IPS-18c (cell line): ENCODE data around the gene ADORA3.

Source experiments
- H3K4me3 ChIP-seq: 2 replicates; pipeline ENCODE4 v1.7.0; 2013; ENCODE audit warnings: low read depth, mild to moderate bottlenecking, low read length, moderate library complexity; ENCODE audit not compliant: insufficient read depth
- H3K9me3 ChIP-seq: one replicate; pipeline ENCODE4 v1.6.1; 2013; ENCODE audit warnings: mild to moderate bottlenecking, low read length, moderate library complexity; ENCODE audit not compliant: control insufficient read depth, insufficient read depth

ADORA3 gene

DNA sequence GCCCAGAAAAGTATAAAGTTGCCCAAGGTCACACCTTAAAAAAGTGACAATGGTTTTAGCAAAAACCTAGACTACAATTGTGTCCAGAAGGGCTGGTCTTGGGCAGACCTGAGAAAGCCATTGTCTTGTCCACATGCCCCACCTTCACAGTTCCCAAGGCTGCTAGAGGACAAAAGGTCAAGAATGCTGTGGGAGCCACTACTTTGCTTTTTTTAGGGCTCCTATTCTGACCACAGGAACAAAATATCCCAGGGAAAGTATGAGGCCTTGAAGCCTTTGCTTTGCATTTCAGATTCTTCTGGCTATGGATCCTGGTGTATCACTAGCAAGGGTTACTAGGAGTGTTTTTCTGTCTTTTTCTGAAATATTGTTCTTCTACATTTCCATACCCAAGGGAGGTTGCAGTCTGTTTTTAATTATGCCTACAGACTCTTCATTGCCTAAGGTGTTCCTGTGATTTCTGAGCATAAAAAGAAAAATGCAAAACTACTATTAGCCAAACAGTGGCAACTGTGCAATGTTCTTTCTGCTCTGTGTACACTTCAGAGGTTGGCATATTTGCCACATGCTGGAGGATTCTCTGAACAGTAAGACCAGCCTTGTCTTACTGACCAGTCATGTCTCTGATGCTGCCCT, 18.9 kb downstream of the ADORA3 start:
- no peaks in the 10 kb centered on the region for H3K9me3 ChIP-seq
- H3K4me3 ChIP-seq, result no peak overlapping the region

DNA sequence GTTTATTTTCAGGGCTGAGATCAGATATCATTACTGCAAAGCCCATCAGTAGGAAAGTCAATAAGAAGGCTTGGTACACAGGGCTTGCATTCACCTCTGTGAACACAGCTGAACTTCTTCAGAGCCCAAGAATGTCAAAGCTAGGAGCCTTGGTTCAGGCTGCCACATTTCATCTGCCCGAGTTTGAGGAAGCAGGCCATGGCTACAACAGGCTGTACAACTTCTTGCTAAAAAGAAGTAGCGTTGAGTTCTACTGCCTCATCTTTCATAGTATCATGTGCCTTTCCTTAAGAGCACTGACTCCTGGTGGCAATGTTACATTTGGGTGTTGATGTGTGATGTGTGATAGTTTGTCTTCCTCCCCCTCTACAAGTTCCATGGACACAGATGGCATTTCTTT, 19.6 kb downstream of the ADORA3 start:
- H3K9me3 ChIP-seq, result no peaks in the 10 kb centered on the region
- H3K4me3 ChIP-seq, result no peak overlapping the region

DNA sequence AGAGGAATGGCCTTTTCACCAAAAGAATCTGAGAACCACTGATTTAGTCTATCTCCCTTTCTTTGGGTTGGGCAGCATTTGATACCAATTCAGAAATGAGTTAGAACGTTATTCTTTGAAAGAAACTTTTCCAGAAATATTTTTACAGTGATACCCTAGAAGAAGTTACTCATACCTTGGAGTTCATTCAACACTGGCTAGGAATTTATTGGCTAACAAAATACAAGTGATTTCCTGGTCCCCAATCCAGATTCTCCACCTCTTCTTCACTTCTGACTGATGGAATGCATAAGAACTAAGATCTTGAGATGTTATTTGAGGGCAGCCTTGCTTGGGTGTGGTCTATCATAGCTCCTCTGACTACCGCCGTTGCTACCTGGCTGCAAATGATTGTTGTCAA, 20.3 kb downstream of the ADORA3 start:
- H3K4me3 ChIP-seq, result no peak overlapping the region

DNA sequence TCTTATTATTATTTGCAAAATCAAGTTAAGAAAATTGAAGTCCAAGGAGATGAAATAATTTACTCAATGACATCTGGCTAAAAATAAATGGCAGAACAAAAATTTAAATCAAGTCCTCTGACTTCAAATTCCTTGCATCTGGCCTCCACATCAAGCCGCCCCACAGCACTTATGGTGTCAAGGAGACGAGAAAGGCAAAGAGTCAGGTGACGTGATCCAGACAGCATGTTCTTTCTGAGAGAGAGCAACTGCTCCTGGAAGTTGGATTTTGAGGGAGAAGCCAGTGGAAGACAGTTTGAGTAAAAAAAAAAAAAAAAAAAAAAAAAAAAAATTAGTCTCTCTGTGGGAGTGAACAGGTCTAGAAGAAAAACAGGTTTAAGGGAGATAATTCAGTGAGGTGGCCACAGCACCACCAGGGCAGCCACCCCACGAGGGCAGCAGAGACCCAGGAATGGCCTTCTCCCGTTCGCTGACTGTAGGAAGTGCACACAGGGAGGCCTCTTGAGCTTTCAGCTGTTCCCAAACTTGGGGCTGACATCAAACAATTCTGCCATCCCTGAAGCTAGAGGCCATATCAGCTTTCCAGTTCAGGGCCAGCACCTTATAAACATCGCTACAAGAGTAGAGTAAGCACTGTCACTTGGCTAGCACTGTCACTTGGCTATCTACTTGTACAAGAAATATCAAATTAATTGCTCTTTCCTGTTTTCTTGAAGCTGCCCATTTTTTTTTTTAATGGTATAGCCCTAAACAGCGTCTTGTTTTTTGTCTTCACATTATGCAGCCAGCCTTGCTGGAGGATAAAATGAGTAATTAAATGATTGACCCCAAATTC, 21.8 kb downstream of the ADORA3 start:
- Histone ChIP-seq H3K9me3 (no peaks in the 10 kb centered on the region), H3K4me3 (no peak overlapping the region)

More for the DNA sequence above, 20.3 kb downstream of the ADORA3 start:
- no peaks in the 10 kb centered on the region for H3K9me3 ChIP-seq

GRCh38 chr1:111480674-111481073, 22.8 kb downstream of the ADORA3 start:
- H3K4me3 ChIP-seq, result no peak overlapping the region
- no peaks in the 10 kb centered on the region for H3K9me3 ChIP-seq

DNA sequence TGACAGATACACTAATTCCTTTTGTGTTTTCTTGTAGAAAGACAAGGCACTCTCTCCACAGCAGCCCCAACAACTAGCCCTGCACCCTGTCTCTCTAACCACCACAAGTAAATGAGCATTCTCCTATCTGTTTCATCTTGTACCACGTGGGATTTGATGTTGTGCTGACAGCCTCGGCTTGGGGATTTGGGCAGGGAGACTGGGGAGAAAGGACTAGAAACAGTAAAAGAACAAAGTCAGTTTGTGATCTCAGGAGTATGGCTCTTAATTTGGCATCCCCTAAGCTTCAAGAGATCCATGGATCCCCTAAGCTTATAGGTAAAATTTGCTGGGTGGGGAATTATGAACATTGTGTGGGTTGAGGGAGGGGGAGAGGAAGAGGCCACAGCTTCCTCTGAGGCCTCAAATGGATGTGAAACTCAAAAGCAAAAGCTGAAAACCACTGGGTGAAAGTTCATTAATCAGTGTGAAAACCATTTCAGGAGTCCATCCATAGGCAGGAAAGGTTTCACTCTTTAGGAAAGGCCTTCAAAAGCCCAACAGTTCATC, 26.6 kb downstream of the ADORA3 start:
- Histone ChIP-seq H3K9me3 (no peaks in the 10 kb centered on the region), H3K4me3 (no peak overlapping the region)

- Histone ChIP-seq H3K4me3 (no peak overlapping the region), H3K9me3 (no peaks in the 10 kb centered on the region)
Observed at GRCh38 chr1:111476214-111476613, 27.2 kb downstream of the ADORA3 start.

GRCh38 chr1:111475701-111476100, 27.7 kb downstream of the ADORA3 start:
- Histone ChIP-seq H3K4me3 (no peak overlapping the region), H3K9me3 (no peaks in the 10 kb centered on the region)

- H3K4me3 ChIP-seq, result no peak overlapping the region
- no peaks in the 10 kb centered on the region for H3K9me3 ChIP-seq
Observed at GRCh38 chr1:111474521-111474920, 28.9 kb downstream of the ADORA3 start.

GRCh38 chr1:111474106-111474505, 29.3 kb downstream of the ADORA3 start:
- H3K4me3 ChIP-seq, result no peak overlapping the region
- H3K9me3 ChIP-seq, result no peaks in the 10 kb centered on the region

- H3K4me3 ChIP-seq, result no peak overlapping the region
- H3K9me3 ChIP-seq, result no peaks in the 10 kb centered on the region
Observed at GRCh38 chr1:111471538-111471937, 31.9 kb downstream of the ADORA3 start.

GRCh38 chr1:111471012-111471411, 32.4 kb downstream of the ADORA3 start:
- no peaks in the 10 kb centered on the region for H3K9me3 ChIP-seq

DNA sequence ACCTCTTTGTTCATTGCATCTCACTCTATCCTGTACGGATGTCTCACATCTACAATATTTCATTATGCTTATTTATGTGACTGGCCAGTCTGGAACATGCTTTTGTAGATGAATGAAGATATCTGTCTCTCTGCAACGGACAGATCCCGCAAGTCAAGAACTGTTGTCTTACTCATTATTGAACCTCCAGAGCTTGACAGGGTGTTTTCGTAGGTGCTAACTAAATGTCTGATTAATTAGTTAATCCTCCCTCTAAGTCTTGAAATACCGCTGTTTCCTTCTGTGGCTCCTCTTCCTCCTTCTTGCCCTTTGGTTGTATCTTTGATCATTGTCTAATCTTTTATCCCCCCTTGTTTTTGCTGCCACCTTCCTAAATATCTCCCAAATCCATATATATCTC, 32.8 kb downstream of the ADORA3 start:
- no peak overlapping the region for H3K4me3 ChIP-seq
- no peaks in the 10 kb centered on the region for H3K9me3 ChIP-seq

More at GRCh38 chr1:111471012-111471411, 32.4 kb downstream of the ADORA3 start:
- no peak overlapping the region for H3K4me3 ChIP-seq

DNA sequence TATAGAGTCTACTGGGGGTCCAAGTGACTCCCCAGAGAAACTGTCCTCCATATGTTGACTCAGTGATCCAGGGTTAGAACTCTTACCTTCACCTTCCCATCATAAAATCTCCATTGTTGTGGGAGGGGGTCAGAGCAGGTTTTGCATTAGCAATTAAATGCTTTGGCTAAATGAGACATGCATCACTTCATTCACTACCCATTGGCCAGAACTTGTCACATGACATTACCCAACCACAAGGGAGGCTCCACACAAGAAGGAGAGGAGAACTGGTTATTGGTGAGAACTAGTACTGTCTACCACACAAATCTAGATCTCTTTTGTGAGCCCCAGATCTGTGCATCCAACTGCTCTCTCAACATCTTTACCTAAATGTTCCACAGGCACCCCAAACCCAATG, 33.9 kb downstream of the ADORA3 start:
- no peak overlapping the region for H3K4me3 ChIP-seq
- H3K9me3 ChIP-seq, result no peaks in the 10 kb centered on the region

GRCh38 chr1:111468717-111469100, 34.7 kb downstream of the ADORA3 start:
- Histone ChIP-seq H3K9me3 (no peaks in the 10 kb centered on the region), H3K4me3 (no peak overlapping the region)

DNA sequence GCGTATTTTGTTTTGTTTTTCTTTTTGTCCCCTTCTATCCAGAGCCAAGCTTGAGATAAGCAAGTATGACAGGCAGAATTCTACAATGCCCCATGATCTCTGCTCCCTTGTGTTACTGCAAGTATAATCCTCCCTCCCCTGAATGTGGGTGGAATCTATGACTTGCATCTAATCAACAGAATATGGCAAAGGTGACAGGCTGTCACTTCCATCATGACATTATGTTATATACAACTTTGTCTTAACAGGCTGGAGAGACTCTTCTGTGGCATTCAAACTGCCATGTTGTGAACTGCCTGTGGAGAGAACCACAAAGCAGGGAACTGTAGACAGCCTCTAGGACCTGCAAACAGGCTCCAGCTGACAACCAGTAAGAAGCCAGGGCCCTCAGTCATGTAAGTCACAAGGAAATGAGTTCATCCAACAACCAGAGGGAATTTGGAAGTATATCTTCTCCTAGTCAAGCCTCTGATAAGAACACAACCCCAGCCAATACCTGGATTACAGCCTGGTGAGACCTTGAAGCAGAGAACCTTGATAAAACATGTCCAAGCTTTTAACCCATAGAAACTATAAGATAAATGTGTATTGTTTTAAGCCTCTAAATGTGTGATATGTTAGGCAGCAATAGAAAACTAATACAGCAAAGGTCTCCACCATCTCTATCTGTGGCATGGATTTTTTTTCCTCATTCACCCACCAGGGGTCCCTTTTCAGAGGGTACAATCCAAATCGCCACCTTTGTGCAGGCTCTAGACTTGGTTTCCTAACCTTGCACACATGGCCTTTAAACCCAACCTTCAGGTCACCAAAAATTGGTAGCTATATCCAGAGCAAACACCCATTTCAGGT, 35.3 kb downstream of the ADORA3 start:
- H3K4me3 ChIP-seq, result no peak overlapping the region
- H3K9me3 ChIP-seq, result no peaks in the 10 kb centered on the region

DNA sequence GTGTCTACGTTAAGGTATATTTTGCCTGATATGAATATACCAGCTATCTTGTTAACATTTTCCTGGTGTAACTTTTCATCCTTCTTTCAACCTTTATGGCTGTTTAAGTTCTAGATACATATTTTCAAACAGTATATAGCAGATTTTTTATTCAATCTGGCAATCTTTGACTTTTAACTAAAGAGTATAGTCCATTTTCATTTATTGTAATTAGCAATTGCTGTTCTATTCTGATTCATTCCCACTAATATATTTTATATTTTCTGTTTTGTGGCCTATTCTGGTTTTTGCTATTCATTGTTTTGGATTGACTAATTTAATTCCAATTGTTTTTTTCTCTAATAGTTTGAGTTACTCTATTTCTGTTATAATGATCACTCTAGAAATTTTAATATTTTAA, 37.0 kb downstream of the ADORA3 start:
- no peak overlapping the region for H3K4me3 ChIP-seq
- no peaks in the 10 kb centered on the region for H3K9me3 ChIP-seq
